Posterior vena cava (tissue), 2 donors: ENCODE results near the gene EXOC3. TPM values are rescaled to one million over a fixed set of nuclear protein-coding genes. Genes with fewer than 3 reads are reported as not detected.
"Not testable (repeated sequence)": the region's sequence is repeated elsewhere in the genome, so short reads cannot be mapped to it uniquely, and the experiment has no call there.

ENCODE experiments used
- DNase-seq: peaks from one replicate; pipeline ENCODE4 v3.0.0-alpha.2; 2020; ENCODE audit warnings: low spot score
- intact Hi-C, 2 donors: fragments of 100-400 bp; cut with DNase I; formaldehyde crosslinking; loops; one replicate each; pipeline versions ENCODE4 v1.14.1 to v1.14.2; 2022 to 2023
- total RNA-seq, 2 donors: library from RNA; stranded (reverse); fragmentation: NEBNext Ultra II Directional; extraction: Animal tissue kit (Norgen Biotek cat#: 25700); gene quantifications; one replicate each; pipeline ENCODE4 v1.2.1, GENCODE V29; 2021
- donor health status: DM: yes; HTN: yes; CAD: no.
- donor health status: DM: yes; HTN: yes; CAD: no.

Gene EXOC3
- total RNA-seq, 2 donors from 2014 or later = 52.6 to 54.2 TPM

DNA sequence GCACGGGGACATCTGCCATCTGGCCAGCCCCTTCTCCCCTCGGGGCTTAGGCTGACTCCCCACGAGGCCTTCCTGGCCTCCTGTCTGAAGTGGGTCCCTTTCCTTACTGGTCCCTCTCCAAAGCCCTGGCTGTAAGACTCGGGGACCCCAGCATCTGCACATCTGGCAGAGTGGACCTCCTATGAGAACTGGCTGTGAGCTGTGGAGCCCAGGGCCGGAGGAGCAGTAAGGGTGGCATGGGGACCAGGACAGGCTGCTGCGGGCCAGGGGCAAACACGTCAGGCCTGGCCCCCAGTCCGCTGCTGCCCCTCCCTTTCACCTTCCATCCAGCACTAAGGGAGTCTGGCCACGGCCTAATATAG is 33.8 kb downstream of the EXOC3 start:
- no peak for DNase-seq
- intact Hi-C loops = no loop called here

DNA sequence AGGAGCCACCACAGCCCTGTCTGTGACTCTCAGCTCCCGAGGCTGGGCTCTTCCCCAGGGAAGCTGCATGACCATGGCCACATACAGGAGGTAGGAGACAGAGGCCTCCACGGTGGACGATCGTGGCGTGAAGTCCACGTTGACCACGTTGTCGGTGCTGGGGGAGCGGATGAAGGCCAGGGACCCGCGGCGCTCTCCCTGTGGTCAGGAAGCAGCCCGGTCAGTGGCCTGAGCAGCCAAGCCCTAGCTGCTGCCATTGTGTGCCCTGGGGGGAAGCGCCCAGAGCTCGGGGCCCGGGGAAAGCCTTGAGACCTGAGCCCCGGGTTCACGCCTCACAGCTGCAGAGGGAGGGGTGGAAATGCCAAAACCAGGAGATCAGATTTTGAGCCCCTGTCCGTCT is 34.3 kb downstream of the EXOC3 start:
- no peak for DNase-seq
- intact Hi-C loops = no loop called here

DNA sequence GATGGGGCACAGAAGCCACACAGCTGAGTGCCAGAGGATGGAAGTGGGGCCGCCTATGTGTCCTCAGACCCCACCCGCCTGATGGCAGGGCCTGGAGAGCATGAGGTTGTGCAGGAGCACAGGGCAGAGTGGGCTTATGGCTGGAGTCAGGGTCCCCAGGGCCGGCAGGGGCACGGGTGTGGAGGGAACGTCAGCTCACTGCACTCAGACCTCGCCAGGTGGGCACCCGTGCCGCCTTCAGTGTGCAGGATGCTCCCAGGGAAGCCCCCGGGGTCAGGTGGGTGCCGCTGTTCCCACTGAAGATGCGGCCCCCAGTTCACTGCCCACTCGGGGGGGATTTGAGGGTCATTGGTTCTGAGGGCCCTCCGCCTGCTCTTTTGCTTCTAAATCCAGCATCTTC is 34.9 kb downstream of the EXOC3 start:
- no peak for DNase-seq
- intact Hi-C loops = no loop called here

DNA sequence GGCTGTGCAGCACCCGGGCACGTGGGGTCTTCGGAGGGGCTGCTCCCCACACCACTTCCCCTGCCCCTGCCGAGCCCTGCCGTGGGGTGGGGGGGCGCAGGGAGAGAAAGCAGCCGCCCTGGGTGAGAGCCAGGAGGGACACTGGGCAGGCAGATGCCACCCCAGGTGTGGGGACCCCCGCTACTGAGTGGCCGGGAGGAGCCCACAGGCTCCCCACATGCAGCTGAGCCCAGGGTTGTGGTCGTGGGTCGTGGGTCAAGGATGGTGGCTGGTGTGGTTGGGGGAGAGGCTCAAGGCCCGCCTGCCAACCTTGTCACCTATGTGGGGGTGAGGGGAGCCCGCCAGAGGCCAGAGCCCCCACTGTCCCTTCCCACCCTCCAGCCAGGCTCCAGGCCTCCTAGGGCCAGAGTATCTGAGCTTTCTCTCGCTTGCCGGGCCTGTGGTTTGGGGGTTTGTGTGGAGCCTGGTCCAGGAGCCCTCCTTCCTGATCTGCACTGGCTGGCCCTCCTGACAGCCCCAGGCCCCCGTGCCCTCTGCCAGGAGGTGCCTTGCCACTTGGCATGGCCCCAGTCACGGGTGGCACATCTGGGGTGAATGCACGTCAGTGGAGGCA is 35.5 kb downstream of the EXOC3 start:
- no peak for DNase-seq
- intact Hi-C loops = no loop called here

DNA sequence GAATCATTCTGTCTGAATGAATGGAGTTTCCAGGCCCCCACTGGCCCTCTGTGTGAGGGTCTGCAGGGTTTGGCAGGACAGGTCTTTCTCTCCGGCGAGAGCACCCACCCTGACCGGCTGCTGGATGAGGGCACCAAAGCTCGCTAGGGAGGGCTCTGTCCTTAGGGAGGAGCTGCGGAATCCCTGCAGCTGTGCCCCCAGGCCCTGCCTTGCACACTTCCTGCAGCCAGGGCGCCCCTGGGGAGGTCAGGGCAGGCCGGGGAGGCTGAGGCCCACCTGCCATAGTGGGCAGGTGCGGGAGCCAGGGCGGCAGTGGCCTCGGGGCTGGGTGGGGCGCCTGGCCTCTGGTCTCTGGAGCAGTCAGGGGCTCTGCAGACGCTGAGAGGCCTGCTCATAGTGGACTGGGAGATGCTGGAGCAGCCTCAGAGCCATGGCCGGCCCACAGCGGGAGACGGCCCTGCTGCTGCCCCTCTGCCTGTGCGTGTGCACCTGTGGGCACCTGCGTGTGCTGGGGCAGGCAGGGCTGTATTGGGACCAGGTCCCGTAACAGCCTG is 36.1 kb downstream of the EXOC3 start:
- intact Hi-C loops = no loop called here
- DNase-seq = no peak

DNA sequence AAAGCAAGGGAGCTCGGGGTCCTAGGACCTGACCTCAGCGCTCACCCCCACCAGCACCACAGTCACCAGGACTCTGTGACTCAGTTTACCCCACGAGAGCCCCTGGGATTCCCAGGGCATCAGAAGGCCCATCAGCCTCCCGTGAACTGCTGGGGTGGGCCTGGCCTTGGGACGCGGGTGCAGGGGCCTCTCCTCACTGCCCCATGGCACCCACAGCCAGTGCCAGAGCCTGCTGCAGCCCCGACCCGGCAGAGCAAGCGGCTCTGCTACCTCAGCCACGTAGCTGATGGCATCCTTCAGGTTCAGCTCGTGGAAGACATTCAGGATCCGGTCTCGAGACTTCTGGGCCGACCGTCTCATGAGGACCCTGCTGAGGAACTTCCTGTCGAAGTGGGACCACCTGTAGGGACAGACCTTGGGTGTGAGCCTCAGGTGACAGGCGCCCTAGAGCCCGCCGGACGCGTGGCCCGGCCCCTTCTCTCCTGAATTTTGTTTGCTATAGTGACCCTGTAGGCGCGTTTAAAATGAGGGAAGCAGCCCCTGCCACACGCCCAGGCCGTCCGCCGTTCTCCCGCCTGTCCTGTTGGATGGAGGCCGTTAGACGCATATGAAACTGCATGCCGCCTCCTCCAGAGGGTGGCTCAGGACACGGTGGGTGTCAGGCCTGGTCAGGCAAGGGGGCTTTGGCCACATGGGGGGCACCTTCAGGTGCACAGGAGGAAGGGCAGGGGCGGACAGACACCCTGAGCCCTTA is 36.8 kb downstream of the EXOC3 start:
- no peak for DNase-seq
- intact Hi-C loops = no loop called here

DNA sequence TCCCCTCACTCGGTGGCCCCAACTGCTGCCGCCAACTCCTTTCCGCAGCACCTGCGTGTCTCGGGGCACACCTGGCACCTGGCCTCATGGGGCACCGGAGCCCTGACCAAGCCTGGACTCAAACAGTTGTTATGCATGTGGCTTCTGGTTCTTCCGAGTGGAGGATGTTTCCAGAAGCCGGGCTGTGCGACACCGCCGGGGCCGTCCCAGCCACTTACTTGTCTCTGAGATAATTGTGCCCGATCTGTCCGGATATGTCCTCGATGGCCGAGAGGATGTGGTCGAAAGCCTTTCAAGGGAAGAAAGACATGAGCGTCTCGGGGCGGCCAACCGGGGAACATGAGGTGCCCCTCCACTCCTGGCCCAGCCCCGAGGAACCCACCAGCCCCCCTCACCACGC is 38.4 kb downstream of the EXOC3 start:
- DNase-seq = no peak
- intact Hi-C loops = no loop called here

DNA sequence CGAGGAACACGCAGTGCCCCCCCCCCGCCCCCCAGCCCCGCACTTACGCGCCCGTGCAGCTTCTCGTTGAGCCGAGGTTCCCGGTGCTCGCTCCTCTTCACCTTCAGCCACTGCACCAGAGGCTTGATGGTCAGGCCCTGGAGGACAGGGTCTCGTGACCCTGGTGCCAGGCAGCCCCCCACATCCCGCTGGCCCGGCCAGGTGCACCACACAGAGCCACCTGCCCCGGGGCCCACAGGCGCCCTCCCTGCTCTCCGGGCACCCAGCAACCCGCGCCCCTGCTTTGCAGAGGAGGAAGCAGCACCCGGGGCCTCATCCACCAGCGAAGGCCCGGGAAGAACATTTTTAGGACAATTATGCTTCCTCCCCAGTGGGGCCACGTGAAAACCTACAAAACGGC is 39.0 kb downstream of the EXOC3 start:
- intact Hi-C loops = no loop called here
- no peak for DNase-seq

DNA sequence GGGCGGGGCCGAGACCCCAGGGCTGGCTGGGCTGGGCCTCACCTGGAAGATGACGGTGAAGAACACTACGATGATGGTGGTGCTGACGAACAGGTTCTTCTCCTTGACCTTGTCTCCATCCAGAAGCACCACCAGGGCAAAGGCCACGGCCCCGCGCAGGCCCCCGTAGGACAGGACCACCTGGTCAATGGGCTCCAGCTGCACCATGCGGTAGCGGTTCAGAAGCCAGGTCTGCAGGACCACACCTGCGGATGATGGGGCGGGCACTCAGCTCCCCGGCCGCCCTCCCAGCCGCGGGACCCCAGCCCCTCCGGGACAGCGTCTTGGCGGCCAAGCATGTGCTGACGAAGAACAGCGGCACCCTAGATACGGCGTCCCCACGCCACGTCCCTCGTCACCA is 39.5 kb downstream of the EXOC3 start:
- intact Hi-C loops = no loop called here
- no peak for DNase-seq

DNA sequence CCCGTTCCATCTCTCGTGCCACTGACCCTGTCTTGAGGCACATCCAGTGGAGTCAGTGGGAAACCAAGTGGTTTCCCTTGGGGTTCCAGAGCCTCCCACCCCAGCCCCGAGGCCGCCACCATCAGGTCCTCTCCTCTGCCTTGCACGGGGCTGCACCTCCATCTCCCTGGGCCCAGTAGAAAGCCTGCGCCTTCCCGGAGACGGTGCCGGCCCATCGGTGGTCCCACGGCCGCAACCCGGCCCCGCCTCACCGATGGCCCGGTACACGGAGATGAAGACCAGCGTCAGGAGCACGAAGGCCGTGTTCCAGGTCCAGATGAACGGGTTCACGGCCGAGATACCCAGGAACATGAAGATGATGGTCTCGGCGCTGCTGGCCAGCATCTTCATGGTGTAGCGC is 40.0 kb downstream of the EXOC3 start:
- intact Hi-C loops = no loop called here
- DNase-seq = no peak

DNA sequence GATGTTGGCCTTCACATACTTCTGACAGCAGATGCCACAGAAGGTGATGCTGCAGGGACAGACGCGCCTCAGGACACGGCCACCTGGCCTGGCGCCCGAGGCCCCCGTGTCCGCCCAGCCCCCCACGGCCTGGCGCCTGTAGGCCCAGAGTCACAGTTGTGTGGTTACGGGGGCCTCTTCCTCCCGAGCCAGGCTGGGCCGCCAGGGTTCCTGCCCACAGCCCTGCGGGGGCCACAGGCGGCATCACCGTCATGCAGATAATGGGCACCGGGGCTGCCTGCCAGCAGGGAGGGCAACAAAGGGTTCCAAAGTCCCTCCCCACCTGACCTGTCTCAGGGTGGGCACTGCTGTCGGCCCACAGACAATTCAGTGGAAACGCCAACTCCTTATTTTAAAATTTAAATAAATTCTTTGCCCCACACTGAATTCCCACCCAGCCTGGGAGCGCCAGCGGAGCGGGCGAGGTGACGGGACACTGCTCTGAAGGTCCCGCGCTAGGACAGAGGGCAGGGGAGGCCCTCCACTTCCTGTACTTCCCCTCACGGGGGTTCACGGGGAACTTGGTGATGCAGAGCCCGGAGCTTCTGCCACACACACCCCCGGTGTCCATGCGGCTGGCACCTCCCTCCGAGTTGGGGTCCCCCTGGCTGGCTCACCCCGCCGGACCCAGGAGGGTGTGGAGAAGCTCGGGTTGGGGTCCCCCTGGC is 40.6 kb downstream of the EXOC3 start:
- intact Hi-C loops = no loop called here
- DNase-seq = no peak

DNA sequence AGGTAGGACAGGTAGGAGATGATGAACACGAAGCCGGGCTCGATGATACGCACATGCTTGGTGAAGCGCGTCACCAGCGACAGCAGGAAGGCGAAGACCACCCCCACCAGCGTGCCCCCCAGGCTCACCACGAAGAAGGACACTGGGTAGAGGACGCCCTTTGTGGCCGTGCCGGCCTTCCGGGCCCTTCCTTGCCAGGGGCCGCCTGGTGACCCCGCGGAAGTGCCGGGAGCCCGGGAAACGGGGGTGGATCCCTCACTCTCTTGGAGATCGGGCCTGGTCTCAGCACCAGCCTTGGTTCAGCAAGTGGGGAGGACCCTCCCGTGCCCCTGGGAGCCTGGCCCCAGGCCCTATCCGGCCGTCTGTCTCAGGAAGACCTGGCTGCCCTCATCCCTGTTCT is 41.6 kb downstream of the EXOC3 start:
- no peak for DNase-seq
- intact Hi-C loops = no loop called here

DNA sequence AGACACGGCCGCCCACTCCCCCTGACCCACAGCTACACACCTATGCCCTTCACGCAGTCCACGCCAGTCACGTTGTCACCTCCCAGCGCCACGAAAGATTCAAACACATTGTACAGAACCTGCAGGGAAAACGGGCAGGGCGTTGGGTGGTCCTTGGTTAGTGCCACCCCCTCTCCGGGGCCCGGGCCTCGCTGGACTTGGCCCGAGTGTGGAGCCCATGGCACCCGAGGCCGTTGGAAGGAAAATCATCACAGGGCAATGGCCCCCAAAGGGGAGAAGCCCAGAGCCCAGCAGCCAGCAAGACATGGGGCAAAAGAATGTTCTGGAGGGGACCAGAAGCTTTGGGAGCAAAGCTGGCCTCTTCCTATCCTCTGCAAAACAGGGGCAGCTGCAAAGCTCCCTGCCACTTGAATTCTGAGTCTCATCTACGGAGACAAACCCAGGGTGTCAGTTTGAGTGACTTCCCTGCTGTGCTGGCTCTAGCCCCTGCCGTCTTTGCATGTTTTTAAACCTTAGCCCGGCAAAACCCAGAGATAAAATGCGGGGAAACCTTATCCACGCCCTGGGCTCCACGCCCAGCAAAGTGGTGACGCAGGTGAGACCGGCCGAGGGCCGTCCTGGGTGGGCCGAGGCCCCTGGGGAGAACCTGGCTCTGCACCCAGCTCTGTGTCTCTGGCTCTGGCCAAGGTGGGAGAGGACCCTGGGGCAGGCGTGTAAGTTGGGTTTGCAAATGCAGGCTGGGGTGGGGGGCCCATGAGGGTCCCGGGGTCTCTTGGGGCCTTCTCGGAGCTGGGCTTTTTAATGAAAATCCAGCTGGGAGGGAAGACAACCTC is 42.4 kb downstream of the EXOC3 start:
- intact Hi-C loops = no loop called here
- DNase-seq = no peak

DNA sequence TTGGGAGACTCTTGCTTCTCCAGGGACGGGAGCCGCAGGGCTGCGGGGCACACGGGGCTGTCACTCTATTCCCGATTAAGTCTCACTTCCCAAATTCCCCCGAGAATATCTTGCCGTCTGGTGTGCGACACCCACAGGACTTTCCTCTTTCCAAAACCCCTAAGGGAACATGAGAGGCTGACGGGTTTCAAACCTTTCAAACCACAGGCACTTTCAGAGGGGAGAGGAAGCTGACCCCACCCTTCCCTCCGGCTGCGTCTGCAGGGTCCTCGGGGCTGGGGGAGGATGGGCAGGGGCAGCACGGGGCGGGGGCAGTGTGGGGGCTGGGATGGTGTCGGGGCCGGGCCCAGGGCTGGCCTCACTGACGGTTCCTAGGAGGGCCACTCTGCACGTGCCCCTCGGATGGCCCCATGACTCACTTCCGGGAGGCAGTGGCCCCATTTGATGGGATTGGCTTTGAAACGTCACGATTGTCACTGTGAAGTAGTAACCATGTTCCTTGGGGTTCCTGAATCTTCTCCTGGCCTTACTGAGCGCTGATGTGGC is 43.0 kb downstream of the EXOC3 start:
- intact Hi-C loops = no loop called here
- no peak for DNase-seq

DNA sequence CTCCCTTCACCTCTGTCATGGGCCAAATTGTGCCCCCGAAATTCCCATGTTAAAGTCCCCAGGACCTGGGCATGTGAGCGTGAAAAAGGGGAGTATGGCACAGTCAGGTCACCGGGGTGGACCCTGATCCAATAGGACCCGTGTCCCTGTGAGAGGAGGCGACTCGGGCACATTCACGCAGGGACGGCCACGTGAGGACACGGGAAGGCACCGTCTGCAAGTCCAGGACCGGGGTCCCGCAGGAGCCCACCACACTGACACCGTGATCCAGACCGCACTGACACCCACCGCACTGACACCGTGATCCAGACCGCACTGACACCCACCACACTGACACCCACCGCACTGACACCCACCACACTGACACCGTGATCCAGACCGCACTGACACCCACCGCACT is 43.6 kb downstream of the EXOC3 start:
- DNase-seq, intact Hi-C loops: not testable (repeated sequence)

DNA sequence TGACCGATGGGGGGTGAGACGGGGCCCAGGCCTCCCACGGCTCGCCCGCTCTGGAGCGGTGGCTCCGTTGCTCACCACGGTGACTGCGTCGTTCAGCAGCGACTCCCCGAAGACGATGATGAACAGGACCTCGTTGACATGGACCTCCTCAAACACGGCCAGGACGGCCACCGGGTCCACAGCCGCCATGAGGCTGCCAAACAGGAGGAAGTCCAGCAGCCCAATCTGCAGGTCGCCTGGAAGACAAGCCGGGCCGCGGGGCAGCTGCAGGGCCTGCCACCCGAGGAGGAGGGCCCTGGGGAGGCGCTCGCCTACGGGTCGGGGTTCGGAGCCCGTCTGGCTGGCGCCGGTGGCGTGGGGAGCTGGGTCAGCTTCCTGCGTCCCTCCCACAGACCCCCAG is 45.3 kb downstream of the EXOC3 start:
- intact Hi-C loops = no loop called here
- no peak for DNase-seq

DNA sequence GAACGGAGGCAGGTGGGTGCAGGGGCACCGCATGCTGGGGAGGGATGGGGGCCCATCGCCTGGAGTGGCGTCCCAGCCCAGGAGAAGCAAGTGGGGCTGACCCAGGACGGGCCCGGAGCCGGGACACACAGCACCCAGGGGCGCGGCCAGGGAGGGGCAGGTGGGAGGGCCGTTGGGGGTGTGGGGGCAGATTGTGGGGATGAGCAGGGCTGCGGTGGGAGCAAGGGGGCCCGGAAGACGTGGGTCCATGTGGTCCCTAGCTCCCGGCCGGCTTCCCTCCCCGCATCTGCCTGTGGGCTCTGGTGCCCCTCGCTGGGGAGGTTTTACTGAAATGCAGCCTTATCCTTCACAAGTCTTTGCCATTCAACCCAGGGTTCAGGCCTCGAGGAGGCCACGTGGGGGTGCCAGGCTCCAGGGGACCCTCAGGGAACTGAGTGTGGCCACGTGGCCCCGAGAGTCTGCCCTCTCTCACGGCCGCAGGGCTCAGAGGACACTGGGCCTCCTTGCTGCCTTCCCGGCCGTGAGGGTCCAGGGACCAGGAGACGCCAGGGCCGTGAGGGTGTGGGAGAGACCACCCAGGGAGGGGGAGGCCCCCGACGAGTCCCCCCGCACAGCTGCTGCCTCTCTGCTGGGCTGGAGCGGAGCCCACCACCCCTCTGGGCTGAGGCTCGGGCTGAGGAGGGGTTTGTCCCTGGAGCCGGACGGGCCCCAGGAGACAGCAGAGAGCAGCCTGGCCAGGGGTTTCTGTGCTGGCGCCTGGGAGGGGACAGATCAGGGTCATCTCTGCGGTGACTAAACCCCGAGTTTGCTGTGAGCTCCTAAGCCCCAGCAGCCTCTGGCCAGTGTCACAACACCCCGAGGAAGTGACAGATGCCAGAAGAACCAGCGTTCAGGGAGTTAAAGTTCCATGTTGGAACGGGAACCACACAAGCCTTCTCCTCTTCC is 46.0 kb downstream of the EXOC3 start:
- DNase-seq = no peak
- intact Hi-C loops = no loop called here

DNA sequence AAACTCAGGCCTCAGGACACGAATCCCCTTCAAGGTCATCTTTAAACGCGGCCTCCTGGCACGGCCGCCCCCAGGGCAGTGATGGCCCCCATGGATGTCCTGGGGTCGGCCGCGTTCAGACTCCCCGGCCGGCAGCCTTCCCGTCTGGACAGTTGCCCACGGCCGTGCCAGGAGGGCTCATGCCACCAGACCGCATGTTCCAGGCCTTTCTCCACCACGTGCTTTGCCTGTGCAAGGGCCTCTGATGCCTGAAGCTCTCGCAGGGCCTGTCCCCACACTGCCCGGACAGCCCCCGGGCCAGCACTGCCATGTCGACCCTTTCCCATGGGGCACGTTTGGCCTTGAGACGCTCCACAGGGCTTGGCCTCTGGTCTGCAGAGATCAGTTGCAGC is 46.7 kb downstream of the EXOC3 start:
- DNase-seq = no peak
- intact Hi-C loops = no loop called here
